HG03342 (cell line): ENCODE measurements around the gene TPM2.
"Not testable (repeated sequence)": the region's sequence is repeated elsewhere in the genome, so short reads cannot be mapped to it uniquely, and the experiment has no call there.

Experiments used
- ATAC-seq: cut with Tn5 transposase; IDR thresholded peaks from one replicate; pipeline ENCODE4 v1.9.1; 2021; ENCODE audit warnings: mild to moderate bottlenecking, moderate library complexity; ENCODE audit not compliant: unreplicated experiment

The TPM2 gene

GRCh38 chr9:35657546-35658136 lies 32.1 kb downstream of the TPM2 start, which contains the start of gene RMRP:
TSS of gene RMRP (minus strand) at chr9:35658019.
- ATAC-seq, result peak; percentile 77

DNA sequence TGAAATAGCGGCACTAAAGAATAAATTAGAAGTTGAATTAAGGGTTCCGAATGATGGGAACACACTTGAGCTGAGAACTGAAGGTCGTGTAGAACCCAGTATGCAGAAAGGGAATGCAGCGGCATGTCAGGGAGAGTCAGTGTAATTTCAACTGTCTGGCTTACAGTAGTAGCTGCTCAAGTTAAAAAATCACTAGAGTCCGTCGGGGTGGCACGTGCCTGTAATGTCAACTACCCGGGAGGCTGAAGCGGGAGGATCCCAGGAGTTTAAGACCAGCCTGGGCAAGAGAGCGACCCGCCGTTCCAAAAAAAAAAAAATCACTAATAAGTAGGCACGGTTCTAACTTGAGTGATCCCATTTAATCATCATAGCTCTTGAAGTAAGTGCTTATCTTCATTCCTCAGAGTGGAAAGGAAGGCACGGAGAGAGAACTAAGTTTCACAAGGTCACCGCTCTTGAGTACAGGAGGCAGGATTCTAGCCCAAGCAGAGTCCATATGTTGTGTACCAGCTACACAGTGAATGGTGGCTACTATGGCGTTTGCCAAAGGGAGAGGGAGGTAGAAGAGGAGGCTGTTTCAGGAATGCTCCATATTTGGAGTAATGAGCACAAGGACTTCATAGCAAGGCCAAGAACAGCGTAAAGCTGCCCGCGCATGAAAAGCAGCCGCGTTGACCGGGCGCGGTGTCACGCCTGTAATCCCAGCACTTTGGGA lies 32.7 kb downstream of the TPM2 start:
- ATAC-seq, result no peak

- no peak for ATAC-seq
Observed at GRCh38 chr9:35656348-35656747, 33.4 kb downstream of the TPM2 start.

DNA sequence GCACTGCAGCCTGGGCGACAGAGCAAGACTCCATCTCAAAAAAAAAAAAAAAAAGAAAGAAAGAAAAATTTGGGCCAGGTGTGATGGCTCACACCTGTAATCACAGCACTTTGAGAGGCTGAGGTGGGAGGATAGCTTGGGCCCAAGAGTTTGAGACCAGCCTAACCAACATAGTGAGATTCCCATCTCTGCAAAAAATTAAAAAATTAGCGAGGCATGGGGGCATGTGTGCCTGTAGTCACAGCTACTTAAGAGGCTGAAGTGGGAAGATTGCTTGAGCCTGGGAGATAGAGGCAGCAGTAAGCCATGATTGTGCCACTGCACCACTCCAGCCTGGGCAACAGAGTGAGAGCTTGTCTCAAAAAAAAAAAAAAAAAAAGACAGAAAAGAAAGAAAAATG lies 36.1 kb downstream of the TPM2 start:
- ATAC-seq, result no peak

DNA sequence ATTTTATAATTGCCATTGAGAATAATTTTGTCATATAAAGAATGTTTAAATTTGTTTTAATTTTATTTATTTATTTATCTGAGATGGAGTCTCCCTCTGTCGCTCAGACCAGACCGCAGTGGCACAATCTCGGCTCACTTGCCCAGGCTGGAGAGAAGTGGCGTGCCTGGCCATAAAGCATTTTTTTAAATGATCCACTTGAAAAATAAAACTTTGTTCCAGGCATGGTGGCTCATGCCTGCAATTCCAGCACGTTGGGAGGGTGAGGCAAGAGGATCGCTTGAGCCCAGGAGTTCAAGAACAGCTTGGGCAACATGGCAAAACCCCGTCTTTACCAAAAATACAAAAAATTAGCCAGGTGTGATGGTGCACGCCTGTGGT lies 36.9 kb downstream of the TPM2 start:
- ATAC-seq, result no peak

GRCh38 chr9:35651956-35652828 lies 37.5 kb downstream of the TPM2 start:
- ATAC-seq, result no peak

DNA sequence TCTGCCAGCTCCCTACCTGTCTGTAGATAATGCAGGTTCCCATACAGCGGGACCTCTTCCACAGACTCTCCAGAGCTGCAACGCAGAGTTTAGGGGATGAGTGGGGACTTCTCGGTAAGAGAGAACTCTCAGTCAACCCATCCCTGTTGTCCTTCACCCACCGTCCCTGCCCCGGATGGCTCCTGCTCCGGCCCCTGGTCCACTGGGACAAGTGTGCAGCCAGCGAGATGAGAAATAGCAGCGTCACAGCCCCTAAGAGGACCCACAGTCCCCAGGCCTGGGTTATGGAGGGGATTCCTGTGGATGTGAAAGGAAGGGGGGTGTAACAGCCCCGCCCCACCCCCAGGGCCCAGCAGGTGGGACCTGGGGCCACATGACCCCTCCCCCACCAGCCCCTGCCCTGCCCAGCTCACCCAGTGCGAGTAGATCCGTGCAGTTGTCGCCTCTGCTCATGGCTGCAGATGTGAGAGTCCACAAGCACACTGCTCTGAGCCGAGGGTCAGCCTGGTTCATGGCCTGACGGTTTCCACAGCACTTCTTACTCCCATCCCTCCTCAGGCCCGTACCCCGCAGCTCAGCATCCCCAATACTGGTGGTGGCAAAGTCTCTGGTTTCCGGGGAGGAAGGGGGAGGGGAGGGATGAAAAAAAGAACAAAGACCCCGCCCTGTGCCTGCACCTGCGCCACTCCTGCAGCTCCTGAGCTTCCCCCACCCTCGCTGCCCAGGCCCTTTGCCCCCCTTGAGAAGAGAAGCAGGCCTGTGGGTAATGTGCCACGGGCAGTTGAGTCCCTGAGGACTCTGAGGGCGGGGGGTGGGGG lies 39.2 kb downstream of the TPM2 start, which contains the start of gene SIT1:
SIT1 (minus strand) TSS at position 591 of the 818 bp plus-strand sequence; CDS start at position 513, 78 bp downstream.
- no peak for ATAC-seq

- no peak for ATAC-seq
Observed at GRCh38 chr9:35649431-35650340, 40.0 kb downstream of the TPM2 start.

GRCh38 chr9:35646533-35647265 lies 43.0 kb downstream of the TPM2 start:
- peak; percentile 85 for ATAC-seq

- ATAC-seq, result no peak
Observed at GRCh38 chr9:35646153-35646532, 43.6 kb downstream of the TPM2 start.

DNA sequence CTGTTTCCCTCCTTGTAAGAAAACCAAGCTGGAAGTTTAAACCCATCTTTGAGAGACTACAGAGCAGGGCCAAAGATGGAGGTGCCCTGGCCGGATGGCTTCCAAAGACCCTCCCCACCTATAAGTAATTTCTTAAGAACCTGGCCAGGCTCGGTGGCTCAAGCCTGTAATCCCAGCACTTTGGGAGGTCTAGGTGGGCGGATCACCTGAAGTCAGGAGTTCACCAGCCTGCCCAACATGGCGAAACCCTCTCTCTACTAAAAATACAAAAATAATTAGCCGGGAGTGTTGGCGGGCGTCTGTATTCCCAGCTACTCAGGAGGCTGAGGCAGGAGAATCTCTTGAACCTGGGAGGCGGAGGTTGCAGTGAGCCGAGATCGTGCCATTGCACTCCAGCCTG lies 44.0 kb downstream of the TPM2 start:
- ATAC-seq, result not testable (repeated sequence)

DNA sequence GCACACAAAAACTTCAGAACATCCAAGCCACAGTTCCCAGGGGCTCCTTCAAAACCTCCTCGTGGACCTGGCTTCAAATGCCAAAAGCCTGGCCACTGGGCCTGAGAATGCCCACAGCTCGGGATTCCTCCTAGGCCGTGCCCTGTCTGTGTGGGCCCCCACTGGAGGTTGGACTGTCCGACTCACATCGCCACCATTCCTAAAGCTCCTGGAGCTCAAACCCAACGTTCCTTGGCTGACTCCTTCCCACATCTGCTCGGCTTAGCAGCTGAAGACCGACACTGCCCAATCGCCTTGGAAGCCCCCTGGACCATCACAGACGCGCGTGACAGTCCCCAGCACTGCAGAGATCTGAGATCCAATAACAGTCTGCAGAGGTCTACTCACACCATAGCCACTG lies 46.7 kb downstream of the TPM2 start:
- ATAC-seq, result no peak

DNA sequence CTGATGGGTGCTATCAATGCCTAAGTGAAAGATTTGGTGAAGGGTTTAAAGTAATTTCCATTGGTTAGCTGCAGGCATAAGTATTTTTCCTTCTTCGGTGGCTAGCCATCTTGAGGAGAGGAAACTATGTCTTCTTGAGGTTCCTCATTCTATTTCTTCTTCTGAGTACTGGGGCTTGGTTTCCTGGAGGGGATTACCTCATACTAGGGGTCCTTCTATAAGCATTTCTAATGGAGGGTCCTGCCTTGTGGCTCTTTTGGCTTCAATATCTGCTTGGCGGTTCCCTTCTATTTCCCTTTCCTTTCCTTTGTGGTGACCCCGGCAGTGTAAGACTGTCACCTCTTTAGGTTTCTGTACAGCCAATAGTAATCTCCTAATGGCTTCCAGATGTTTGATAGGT lies 48.2 kb downstream of the TPM2 start:
- ATAC-seq, result not testable (repeated sequence)

- not testable (repeated sequence) for ATAC-seq
Observed at GRCh38 chr9:35640431-35640830, 49.3 kb downstream of the TPM2 start.

GRCh38 chr9:35639631-35640030 lies 50.1 kb downstream of the TPM2 start:
- ATAC-seq, result no peak

GRCh38 chr9:35639225-35639624 lies 50.5 kb downstream of the TPM2 start:
- not testable (repeated sequence) for ATAC-seq

- ATAC-seq, result not testable (repeated sequence)
Observed at GRCh38 chr9:35638751-35639150, 51.0 kb downstream of the TPM2 start.

GRCh38 chr9:35637427-35637955 lies 52.2 kb downstream of the TPM2 start:
- ATAC-seq, result not testable (repeated sequence)

GRCh38 chr9:35636877-35637246 lies 52.9 kb downstream of the TPM2 start:
- not testable (repeated sequence) for ATAC-seq
